Cardiac fibroblast (primary cell): ENCODE results near the gene PRKCD.

Experiments
- DNase-seq, 2 donors: peaks; one replicate each; pipeline versions ENCODE4 v3.0.0 to v3.0.0-alpha.2; 2010; ENCODE audit warnings: low read depth in 2 of 2
- H3K4me3 ChIP-seq, 2 donors: replicated peaks in 1 of 2; 1 replicate in 1 of 2; 2 replicates in 1 of 2; pipeline ENCODE4 v1.5.1; 2011; ENCODE audit warnings: low read depth in 2 of 2, low read length in 2 of 2, mild to moderate bottlenecking in 2 of 2, moderate library complexity in 1 of 2
- CTCF ChIP-seq: IDR thresholded peaks from one replicate; pipeline ENCODE4 v1.5.1; 2011; ENCODE audit warnings: low read depth, mild to moderate bottlenecking, low read length, inconsistent platforms

The PRKCD gene

GRCh38 chr3:53232641-53233377, 71.8 kb downstream of the PRKCD start:
- no peak overlapping the region for H3K4me3 ChIP-seq
- TF ChIP-seq CTCF = no peak
- no peak for DNase-seq

- no peak for DNase-seq
- TF ChIP-seq CTCF = no peak
- no peak overlapping the region for H3K4me3 ChIP-seq
These were observed 73.3 kb downstream of the PRKCD start for GRCh38 chr3:53234130-53234840.

- no peak for TF ChIP-seq CTCF
- no peak overlapping the region for H3K4me3 ChIP-seq
- DNase-seq = no peak
These were observed 73.8 kb downstream of the PRKCD start for GRCh38 chr3:53234841-53235232.

GRCh38 chr3:53235545-53235944, 74.5 kb downstream of the PRKCD start:
- H3K4me3 ChIP-seq = no peak overlapping the region
- DNase-seq = no peak
- TF ChIP-seq CTCF = no peak

GRCh38 chr3:53236112-53236841, 75.3 kb downstream of the PRKCD start:
- no peak for TF ChIP-seq CTCF
- DNase-seq = peak; percentile 90 to 92
- no peak overlapping the region for H3K4me3 ChIP-seq

- DNase-seq = peak; percentile 92 to 96
- TF ChIP-seq CTCF = no peak
- H3K4me3 ChIP-seq = no peak overlapping the region
These were observed 77.2 kb downstream of the PRKCD start for GRCh38 chr3:53238051-53238850.
